ENCODE results near the gene SEPTIN2.
"Not testable (repeated sequence)": the region's sequence is repeated elsewhere in the genome, so short reads cannot be mapped to it uniquely, and the experiment has no call there.

The SEPTIN2 gene

GRCh38 chr2:241350878-241351639, 35.3 kb downstream of the SEPTIN2 start:
- DNase-seq (ENCODE audit: low read depth in 2 of 2), result no peak

GRCh38 chr2:241351640-241352031, 35.9 kb downstream of the SEPTIN2 start:
- DNase-seq (ENCODE audit: low read depth in 2 of 2), result no peak

- DNase-seq (ENCODE audit: low read depth in 2 of 2), result no peak
These were observed 36.5 kb downstream of the SEPTIN2 start for GRCh38 chr2:241352227-241352626.

- DNase-seq (ENCODE audit: low read depth in 2 of 2), result peak in 1 of 2 experiments; percentile 30
These were observed 39.2 kb downstream of the SEPTIN2 start for GRCh38 chr2:241354668-241355658.

GRCh38 chr2:241355983-241356870, 40.5 kb downstream of the SEPTIN2 start, which contains the start of gene FARP2:
Gene FARP2 (plus strand): TSS chr2:241356285. CDS start chr2:241373108, 16,823 bp downstream.
- peak; percentile 97 for DNase-seq (ENCODE audit: low read depth in 2 of 2)

- no peak for DNase-seq (ENCODE audit: low read depth in 2 of 2)
These were observed 41.1 kb downstream of the SEPTIN2 start for GRCh38 chr2:241356871-241357260.

GRCh38 chr2:241357531-241357930, 41.8 kb downstream of the SEPTIN2 start:
- no peak for DNase-seq (ENCODE audit: low read depth in 2 of 2)

GRCh38 chr2:241358470-241358869, 42.7 kb downstream of the SEPTIN2 start:
- no peak for DNase-seq (ENCODE audit: low read depth in 2 of 2)

- no peak for DNase-seq (ENCODE audit: low read depth in 2 of 2)
These were observed 43.8 kb downstream of the SEPTIN2 start for GRCh38 chr2:241359481-241360045.

GRCh38 chr2:241363426-241363825, 47.7 kb downstream of the SEPTIN2 start:
- DNase-seq (ENCODE audit: low read depth in 2 of 2), result no peak

- no peak for DNase-seq (ENCODE audit: low read depth in 2 of 2)
These were observed 49.1 kb downstream of the SEPTIN2 start for GRCh38 chr2:241364781-241365180.

- DNase-seq (ENCODE audit: low read depth in 2 of 2), result no peak
These were observed 51.0 kb downstream of the SEPTIN2 start for GRCh38 chr2:241366678-241367077.

- DNase-seq (ENCODE audit: low read depth in 2 of 2), result no peak
These were observed 52.9 kb downstream of the SEPTIN2 start for GRCh38 chr2:241368643-241369042.

- DNase-seq (ENCODE audit: low read depth in 2 of 2), result no peak
These were observed 56.8 kb downstream of the SEPTIN2 start for GRCh38 chr2:241372361-241372992.

GRCh38 chr2:241373446-241373845, 57.7 kb downstream of the SEPTIN2 start:
- DNase-seq (ENCODE audit: low read depth in 2 of 2), result no peak

- not testable (repeated sequence) for DNase-seq (ENCODE audit: low read depth in 2 of 2)
These were observed 58.2 kb downstream of the SEPTIN2 start for GRCh38 chr2:241373906-241374305.

- DNase-seq (ENCODE audit: low read depth in 2 of 2), result no peak
These were observed 59.6 kb downstream of the SEPTIN2 start for GRCh38 chr2:241375300-241375699.

- no peak for DNase-seq (ENCODE audit: low read depth in 2 of 2)
These were observed 61.1 kb downstream of the SEPTIN2 start for GRCh38 chr2:241376808-241377207.

- DNase-seq (ENCODE audit: low read depth in 2 of 2), result peak in 1 of 2 experiments; percentile 14
These were observed 63.1 kb downstream of the SEPTIN2 start for GRCh38 chr2:241378816-241379215.
